Fibroblast of skin of right quadriceps (primary cell): ENCODE measurements around the gene LRP2.
"Not testable (repeated sequence)": the region's sequence is repeated elsewhere in the genome, so short reads cannot be mapped to it uniquely, and the experiment has no call there.

ENCODE experiments used
- DNase-seq: peaks from one replicate; pipeline ENCODE4 v3.0.0-alpha.2; 2013

Gene LRP2

GRCh38 chr2:169345486-169346437 lies 16.6 kb downstream of the LRP2 start:
- DNase-seq = no peak

- no peak for DNase-seq
Observed at GRCh38 chr2:169344736-169345485, 17.4 kb downstream of the LRP2 start.

GRCh38 chr2:169343202-169343601 lies 19.1 kb downstream of the LRP2 start:
- no peak for DNase-seq

DNA sequence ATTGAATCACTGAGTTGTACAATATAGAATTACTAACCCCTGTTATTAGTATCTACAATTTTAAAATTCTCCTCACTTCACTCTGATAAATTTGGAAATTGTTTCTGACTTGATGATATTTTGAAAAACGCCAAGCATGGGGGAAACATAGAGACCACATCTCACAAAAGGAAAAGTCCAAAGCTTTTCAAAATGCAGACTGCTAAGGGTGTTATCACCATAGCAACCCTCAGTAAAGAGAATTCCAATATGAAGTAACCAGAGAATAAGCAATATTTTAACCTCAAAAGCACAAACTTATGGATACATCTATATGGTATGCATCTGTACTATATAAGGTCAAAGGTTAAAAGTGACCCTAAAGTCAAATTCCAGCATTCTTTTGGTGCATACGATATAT lies 22.7 kb downstream of the LRP2 start:
- DNase-seq = no peak

GRCh38 chr2:169336695-169337094 lies 25.6 kb downstream of the LRP2 start:
- no peak for DNase-seq

DNA sequence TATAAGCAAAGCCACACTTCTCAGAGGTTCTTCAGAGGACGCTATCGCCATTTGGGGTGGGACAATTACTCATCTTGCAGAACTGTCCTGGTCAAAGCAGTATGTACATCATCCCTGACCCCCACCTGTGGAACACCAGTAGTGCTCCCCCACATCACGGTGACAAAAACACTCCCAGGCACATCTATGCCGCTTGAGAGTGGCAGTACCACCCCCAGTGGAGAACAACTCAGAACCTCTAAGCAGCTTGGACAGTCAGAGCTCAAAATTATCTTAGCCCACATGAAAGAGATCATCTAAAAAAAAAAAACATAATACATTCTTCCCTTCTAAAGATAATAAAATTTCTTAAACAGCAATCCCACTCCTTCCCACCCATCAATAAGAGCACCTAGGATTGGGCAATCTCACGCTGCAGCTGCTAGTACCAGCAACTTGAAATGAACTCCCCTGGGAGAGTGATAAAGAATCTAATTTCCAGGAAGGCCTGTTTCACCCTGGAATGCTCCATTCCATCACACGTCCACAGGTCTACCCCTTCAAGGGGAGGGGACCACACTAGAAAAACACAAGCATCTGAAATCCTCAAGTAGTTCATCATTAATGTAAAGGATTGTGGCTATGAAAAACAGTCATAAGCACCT lies 31.7 kb downstream of the LRP2 start:
- no peak for DNase-seq

- DNase-seq = no peak
Observed at GRCh38 chr2:169329688-169330554, 32.4 kb downstream of the LRP2 start.

GRCh38 chr2:169328785-169329184 lies 33.5 kb downstream of the LRP2 start:
- no peak for DNase-seq

DNA sequence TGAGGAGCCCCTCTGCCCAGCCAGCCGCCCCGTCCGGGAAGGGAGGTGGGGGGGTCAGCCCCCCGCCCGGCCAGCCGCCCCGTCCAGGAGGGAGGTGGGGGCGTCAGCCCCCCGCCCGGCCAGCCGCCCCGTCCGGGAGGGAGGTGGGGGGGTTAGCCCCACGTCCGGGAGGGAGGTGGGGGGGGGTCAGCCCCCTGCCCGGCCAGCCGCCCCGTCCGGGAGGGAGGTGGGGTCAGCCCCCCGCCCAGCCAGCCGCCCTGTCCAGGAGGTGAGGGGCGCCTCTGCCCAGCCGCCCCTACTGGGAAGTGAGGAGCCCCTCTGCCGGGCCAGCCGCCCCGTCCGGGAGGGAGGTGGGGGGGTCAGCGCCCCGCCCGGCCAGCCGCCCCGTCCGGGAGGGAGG lies 34.5 kb downstream of the LRP2 start:
- not testable (repeated sequence) for DNase-seq

GRCh38 chr2:169325886-169326285 lies 36.4 kb downstream of the LRP2 start:
- DNase-seq = not testable (repeated sequence)

DNA sequence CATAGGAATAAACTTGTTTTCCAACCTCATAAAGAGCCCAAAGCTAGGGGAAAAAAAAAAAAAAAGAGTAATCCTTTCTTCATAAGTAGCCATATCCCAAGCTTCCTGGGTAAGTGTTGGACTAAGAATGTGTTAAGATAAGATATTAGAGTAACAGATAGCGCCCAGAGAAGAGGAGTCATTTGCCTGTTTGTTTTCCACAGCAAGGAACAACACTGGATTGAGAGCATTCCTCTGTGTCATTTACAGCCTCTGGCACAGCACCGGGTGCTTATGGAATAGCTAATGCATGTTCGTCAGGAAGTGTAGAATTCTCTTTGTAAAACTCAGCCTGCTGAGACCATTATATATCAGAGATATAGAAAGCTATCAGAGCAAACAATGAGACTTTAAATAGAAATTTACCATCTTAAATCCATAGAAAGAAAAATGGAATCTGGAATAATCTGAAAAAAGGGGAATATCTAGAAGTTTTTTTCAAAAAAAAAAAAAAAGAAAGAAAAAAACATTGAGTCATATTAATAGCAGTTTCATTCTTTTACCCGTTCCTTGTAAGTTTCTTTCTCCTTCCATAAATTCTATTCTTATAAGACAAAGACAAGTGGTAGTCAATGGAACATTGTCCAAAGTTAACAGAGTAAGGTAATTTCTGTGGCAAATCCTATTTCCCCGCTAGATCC lies 37.6 kb downstream of the LRP2 start:
- no peak for DNase-seq

DNA sequence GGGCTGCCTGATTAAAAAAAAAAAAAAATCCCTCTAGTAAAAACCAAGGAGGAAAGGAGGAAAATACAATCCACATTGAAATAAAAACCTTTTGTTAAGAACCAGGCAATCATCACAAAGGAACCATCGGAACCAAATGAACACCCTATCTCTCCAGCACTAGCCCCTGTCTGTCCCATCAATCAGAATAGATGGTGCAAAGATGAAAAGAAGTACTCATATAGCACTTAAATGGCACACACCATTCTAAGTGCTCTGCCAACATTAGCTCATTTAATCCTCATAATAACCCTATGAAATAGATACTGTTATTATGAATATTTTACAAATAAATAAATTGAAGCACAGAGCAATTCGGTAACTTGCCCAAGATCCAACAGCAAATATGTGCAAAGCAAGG lies 38.5 kb downstream of the LRP2 start:
- no peak for DNase-seq

DNA sequence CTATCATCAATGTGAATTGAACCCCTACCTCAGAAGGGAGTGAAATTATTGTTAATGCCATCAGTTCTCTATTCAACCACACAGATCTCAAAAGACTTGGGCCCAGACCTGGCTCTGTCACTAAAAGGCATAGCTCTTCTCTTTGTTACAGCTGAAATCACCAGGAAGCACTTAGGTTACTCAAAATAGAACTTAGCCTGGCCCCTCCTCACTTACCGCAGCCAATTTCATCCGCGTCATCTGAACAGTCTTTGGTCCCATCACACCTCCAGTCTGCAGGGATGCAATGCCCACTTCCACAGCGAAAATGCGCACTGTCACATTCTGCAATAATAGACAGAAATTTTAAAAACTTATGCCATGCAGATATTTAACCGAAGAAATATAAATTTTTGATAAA lies 41.8 kb downstream of the LRP2 start:
- no peak for DNase-seq

DNA sequence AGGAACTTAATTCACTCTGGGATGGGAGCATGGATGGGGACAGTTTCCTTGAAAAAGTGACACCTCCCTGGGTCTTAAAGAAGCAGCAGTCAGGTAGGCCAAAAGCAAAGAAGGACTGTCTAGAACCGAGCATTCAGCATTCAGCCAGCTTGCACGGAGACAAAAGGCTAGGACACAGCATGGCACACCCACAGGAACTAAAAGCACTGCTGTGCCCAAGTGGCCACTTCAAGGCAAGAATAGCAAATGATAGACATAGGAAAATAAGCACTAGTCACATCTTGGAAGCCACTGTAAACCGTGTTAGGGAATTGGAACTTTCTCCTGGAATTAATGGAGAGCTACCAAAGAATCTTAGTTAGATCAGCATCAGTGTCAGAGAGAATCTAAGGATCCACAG lies 47.0 kb downstream of the LRP2 start:
- DNase-seq = no peak

DNA sequence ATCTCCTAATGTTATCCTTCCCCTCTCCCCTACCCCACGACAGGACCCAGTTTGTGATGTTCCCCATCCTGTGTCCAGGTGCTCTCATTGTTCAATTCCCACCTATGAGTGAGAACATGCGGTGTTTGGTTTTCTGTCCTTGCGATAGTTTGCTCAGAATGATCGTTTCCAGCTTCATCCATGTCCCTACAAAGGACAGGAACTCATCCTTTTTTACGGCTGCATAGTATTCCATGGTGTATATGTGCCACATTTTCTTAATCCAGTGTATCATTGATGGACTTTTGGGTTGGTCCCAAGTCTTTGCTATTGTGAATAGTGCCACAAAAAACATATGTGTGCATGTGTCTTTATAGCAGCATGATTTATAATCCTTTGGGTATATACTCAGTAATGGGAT lies 54.0 kb downstream of the LRP2 start:
- DNase-seq = not testable (repeated sequence)

GRCh38 chr2:169304689-169305088 lies 57.6 kb downstream of the LRP2 start:
- DNase-seq = not testable (repeated sequence)

DNA sequence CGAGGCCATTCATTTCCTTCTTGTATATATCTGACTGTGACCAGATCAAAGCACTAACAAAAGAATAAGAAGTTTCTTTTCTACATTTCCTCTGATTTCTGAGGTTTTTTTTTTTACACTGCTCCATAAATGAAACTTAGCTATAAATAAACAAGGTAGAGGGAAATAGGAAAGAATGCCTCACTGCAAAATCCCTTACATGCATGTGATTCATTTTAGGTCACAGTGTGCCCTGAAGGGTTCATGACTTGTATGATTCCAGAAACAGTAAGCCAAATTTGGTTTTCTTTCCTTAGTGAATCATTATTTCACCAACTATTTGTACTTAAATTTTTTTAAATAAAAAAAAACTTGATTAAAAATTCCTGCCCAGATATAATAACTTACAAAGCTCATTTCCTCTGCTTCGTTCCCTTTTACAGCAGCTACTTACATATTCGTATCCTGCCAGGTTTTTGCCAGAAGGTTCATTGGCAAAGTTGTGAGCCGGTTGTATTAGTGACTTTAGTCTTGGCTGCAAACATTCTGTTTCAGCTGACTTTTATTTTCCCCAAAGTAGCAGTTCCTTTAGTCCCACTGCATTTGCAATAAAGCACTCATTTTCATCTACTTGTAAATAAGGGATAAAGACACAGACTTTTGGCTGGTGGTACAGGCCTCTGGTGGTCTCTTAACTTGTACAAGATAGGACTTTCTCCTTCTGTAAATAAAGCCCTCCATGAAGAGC lies 58.6 kb downstream of the LRP2 start:
- DNase-seq = no peak

- DNase-seq = no peak
Observed at GRCh38 chr2:169302364-169302763, 60.0 kb downstream of the LRP2 start.

GRCh38 chr2:169301596-169302335 lies 60.6 kb downstream of the LRP2 start:
- DNase-seq = no peak
